GM19193 (cell line): ENCODE data around the gene MYO1H.

ENCODE experiments used
- POLR2A ChIP-seq: IDR thresholded peaks from 4 replicates; pipeline ENCODE4 v1.6.1; 2011; ENCODE audit not compliant: insufficient read depth, insufficient read length; ENCODE audit errors: extremely low read depth

MYO1H gene

GRCh38 chr12:109450980-109451379 lies 103.3 kb downstream of the MYO1H start:
- TF ChIP-seq POLR2A = no peak

- TF ChIP-seq POLR2A = no peak
Observed at GRCh38 chr12:109451400-109451799, 103.7 kb downstream of the MYO1H start.

GRCh38 chr12:109452489-109452888 lies 104.8 kb downstream of the MYO1H start:
- TF ChIP-seq POLR2A = no peak

GRCh38 chr12:109455706-109456105 lies 108.0 kb downstream of the MYO1H start:
- no peak for TF ChIP-seq POLR2A

- no peak for TF ChIP-seq POLR2A
Observed at GRCh38 chr12:109458086-109458485, 110.4 kb downstream of the MYO1H start.

- no peak for TF ChIP-seq POLR2A
Observed at GRCh38 chr12:109458771-109459208, 111.1 kb downstream of the MYO1H start.

- no peak for TF ChIP-seq POLR2A
Observed at GRCh38 chr12:109459247-109459646, 111.5 kb downstream of the MYO1H start.

GRCh38 chr12:109460538-109460937 lies 112.8 kb downstream of the MYO1H start:
- TF ChIP-seq POLR2A = no peak

GRCh38 chr12:109461049-109461845 lies 113.5 kb downstream of the MYO1H start:
- TF ChIP-seq POLR2A = no peak

- no peak for TF ChIP-seq POLR2A
Observed at GRCh38 chr12:109461846-109462756, 114.4 kb downstream of the MYO1H start.

GRCh38 chr12:109462868-109463692 lies 115.4 kb downstream of the MYO1H start:
- no peak for TF ChIP-seq POLR2A

GRCh38 chr12:109463756-109464155 lies 116.1 kb downstream of the MYO1H start:
- no peak for TF ChIP-seq POLR2A

- TF ChIP-seq POLR2A = no peak
Observed at GRCh38 chr12:109464642-109465351, 117.1 kb downstream of the MYO1H start.

- no peak for TF ChIP-seq POLR2A
Observed at GRCh38 chr12:109466305-109466704, 118.6 kb downstream of the MYO1H start.
